Measurements from ENCODE around the gene RAB26.

Gene RAB26

GRCh38 chr16:2142942-2143877, 5.2 kb upstream of the RAB26 start:
- DNase-seq, result peak in 1 of 14 donors; percentile 79

DNA sequence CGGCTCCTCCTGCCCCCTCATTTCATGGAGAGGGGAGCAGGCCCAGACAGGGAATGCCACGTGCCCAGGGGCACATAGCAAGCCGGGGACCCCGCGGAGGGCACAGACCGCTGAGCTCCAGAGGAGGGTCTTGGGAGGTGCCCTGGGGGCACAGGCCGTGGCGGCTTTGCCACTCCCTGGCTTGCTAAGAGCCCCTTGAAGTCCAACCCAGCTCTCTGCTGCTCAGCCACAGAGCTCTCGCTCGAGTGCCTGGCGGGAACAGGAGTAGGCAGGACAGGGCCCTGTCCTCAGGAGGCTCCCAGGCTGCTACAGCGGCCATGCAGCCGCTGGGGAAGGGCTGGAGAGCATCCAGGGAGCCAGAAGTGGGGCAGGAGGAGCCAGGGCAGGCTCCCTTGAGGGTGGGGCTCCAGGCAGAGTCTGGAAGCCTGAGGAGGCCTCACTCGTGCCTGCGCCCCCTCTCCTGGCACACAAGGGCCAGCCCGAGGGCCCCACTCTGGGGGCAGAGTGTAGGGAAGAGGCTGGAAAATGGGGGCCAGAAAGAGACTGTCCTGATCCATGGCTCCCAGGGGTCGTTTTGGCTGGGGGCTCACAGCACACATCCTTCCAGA, 4.4 kb upstream of the RAB26 start:
- no peak for DNase-seq

- no peak for DNase-seq
Measured at GRCh38 chr16:2145843-2146242, 2.6 kb upstream of the RAB26 start.

- peak in 1 of 14 donors; percentile 25 for DNase-seq
Measured at GRCh38 chr16:2147378-2147777, 1.0 kb upstream of the RAB26 start.

- peak in 1 of 14 donors; percentile 29 for DNase-seq
Measured at GRCh38 chr16:2148714-2149629, 547 bp downstream of the RAB26 start.

GRCh38 chr16:2149630-2150417, 1.4 kb downstream of the RAB26 start:
- DNase-seq, result peak in 1 of 14 donors; percentile 42

- peak in 1 of 14 donors; percentile 71 for DNase-seq
Measured at GRCh38 chr16:2150418-2151187, 2.2 kb downstream of the RAB26 start.

- no peak for DNase-seq
Measured at GRCh38 chr16:2151188-2152091, 3.0 kb downstream of the RAB26 start.

- DNase-seq, result no peak
Measured at GRCh38 chr16:2152695-2153506, 4.5 kb downstream of the RAB26 start.

GRCh38 chr16:2154533-2155090, 6.2 kb downstream of the RAB26 start:
- no peak for DNase-seq

GRCh38 chr16:2155091-2155950, 6.9 kb downstream of the RAB26 start, which contains the start of gene TRAF7:
TSS of gene TRAF7 (plus strand) at chr16:2155782. CDS start at chr16:2163921, 8,139 bp downstream.
- DNase-seq, result peak; percentile 87 to 100 (median 98)

- peak in 3 of 14 donors; percentile 40 to 52 (median 41) for DNase-seq
Measured at GRCh38 chr16:2155977-2156848, 7.8 kb downstream of the RAB26 start.

DNA sequence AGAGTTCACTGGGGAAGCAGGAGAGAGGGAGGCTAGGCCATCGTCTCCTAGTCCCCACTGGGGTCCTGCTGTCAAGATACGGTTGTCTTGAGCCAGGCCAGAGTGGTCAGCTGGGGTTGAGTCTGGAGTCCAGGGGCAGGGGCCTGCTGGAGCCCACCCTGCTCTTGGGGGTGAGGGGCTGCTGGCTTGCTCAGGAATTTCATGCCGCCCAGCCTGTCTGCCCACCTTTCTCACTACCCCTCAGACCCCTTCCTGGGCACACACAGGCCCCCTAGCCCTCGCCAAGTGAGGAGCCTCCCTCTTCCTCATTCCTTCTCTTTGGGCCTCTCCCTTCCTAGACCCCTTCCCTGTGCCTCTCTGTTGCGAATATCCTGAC, 8.4 kb downstream of the RAB26 start:
- peak in 1 of 14 donors; percentile 41 for DNase-seq

- peak in 7 of 14 donors; percentile 14 to 59 (median 39) for DNase-seq
Measured at GRCh38 chr16:2157480-2158261, 9.2 kb downstream of the RAB26 start.

GRCh38 chr16:2158262-2158638, 9.8 kb downstream of the RAB26 start:
- DNase-seq, result no peak

All from C1 segment of cervical spinal cord (tissue), 14 donors.